GM12873 (cell line): ENCODE data around the gene SULT4A1.

Source experiments
- CTCF ChIP-seq: IDR thresholded peaks from 2 replicates; pipeline ENCODE4 v1.5.1; 2012; ENCODE audit warnings: low read depth, mild to moderate bottlenecking, moderate library complexity, low read length, control low read depth; ENCODE audit not compliant: insufficient read depth; ENCODE audit errors: missing control alignments

The SULT4A1 gene

GRCh38 chr22:43798492-43798891 is 63.8 kb downstream of the SULT4A1 start:
- TF ChIP-seq CTCF, result no peak

- no peak for TF ChIP-seq CTCF
Observed at GRCh38 chr22:43796567-43796966, 65.7 kb downstream of the SULT4A1 start.

GRCh38 chr22:43795320-43795719 is 67.0 kb downstream of the SULT4A1 start:
- TF ChIP-seq CTCF, result no peak

GRCh38 chr22:43792905-43793304 is 69.4 kb downstream of the SULT4A1 start:
- TF ChIP-seq CTCF, result no peak

- TF ChIP-seq CTCF, result no peak
Observed at GRCh38 chr22:43789452-43789851, 72.9 kb downstream of the SULT4A1 start.

GRCh38 chr22:43783777-43784176 is 78.5 kb downstream of the SULT4A1 start:
- peak; percentile 27 for TF ChIP-seq CTCF

- no peak for TF ChIP-seq CTCF
Observed at GRCh38 chr22:43782448-43782847, 79.9 kb downstream of the SULT4A1 start.

- TF ChIP-seq CTCF, result no peak
Observed at GRCh38 chr22:43777286-43777685, 85.0 kb downstream of the SULT4A1 start.
